Adipose tissue (tissue), 3 donors: ENCODE data around the gene GABRG3. TPM values are rescaled to one million over a fixed set of nuclear protein-coding genes. Genes with fewer than 3 reads are reported as not detected.
"Not testable (repeated sequence)": the region's sequence is repeated elsewhere in the genome, so short reads cannot be mapped to it uniquely, and the experiment has no call there.

Source experiments
- H3K27ac ChIP-seq: one replicate; pipeline ENCODE4 v1.5.1; 2013; ENCODE audit warnings: low read depth, low read length
- WGBS, 3 donors: extraction: QIAGEN DNeasy Blood & Tissue Kit; methylation state at CpG; one replicate each; pipeline ENCODE4 v1.1.7; 2013; 5-methylcytosine and 5-hydroxymethylcytosine counted together
- polyA plus RNA-seq, 3 donors: library from polyadenylated mRNA; stranded (reverse); fragments of 200-250 nt; gene quantifications; one replicate each; pipeline ENCODE4 v1.2.3, GENCODE V29; 2013
- donor health status: healthy with polysubstance abuse.
- donor health status: Bipolar disorder and iron deficiency.
- donor health status: healthy.

GABRG3 gene
- polyA plus RNA-seq, 3 donors = not detected

GRCh38 chr15:27124287-27124871 lies 153.4 kb downstream of the GABRG3 start:
- 46 to 63% (median 54%) methylated on average over 4 of the region's 4 CpGs for WGBS, 3 donors
- H3K27ac ChIP-seq = no peak overlapping the region

DNA sequence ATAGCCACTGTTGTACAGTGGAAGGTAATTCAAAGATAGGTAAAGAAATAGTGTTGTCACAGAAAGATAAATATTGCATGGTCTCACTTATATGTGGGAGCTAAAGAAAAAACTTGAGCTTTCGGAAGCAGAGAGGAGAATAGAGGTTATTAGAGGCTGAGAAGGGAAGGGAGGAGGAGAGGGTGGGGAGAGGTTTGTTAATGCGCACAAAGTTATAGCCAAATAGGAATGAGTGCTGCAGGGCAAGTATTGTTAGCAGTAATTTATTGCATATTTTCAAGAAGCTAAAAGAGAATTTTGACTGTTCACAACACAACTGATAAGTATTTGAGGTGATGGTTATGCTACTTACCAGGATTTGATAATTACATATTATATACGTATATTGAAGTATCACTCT lies 154.2 kb downstream of the GABRG3 start:
- WGBS, 3 donors = 77 to 82% (median 80%) methylated on average over 3 of the region's 3 CpGs
- H3K27ac ChIP-seq = no peak overlapping the region

GRCh38 chr15:27126449-27126848 lies 155.5 kb downstream of the GABRG3 start:
- WGBS, 3 donors = 90 to 95% (median 94%) methylated on average over 7 of the region's 7 CpGs

DNA sequence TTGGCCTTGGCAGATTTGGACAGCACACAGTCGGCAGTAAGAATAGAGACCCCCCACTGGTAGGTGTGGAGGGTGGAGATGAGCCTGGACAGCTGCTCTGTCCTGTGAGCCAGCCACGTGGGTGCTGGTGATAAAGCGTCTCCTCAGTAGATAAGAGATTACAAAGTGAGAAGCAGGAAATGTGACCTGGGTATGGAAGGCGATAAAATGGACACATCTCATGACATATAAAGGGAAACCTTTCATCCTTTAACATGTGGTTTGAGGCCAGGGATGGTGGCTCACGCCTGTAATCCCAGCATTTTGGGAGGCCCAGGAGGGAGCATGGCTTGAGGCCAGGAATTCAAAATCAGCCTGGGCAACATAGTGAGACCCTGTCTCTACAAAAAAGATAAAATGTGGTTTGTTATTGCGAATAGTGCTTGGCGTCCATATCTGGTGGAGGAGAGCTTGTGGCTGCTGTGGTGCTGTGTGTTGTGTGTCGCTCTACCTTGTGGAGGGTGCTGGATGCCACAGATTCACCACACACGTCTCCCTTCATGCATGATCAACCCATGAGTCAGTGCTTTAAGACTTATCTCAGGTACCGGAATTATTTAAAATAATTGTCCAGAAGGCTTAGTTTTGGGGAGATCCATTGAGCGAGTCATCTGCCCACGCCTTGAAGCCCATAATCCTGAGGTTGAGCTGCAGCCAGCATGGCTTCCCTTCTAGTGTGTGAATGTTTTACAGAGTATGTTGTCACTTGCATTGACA lies 157.0 kb downstream of the GABRG3 start:
- H3K27ac ChIP-seq = no peak overlapping the region
- WGBS, 3 donors = 69 to 76% (median 70%) methylated on average over 12 of the region's 12 CpGs

More at GRCh38 chr15:27126449-27126848, 155.5 kb downstream of the GABRG3 start:
- H3K27ac ChIP-seq = no peak overlapping the region

- H3K27ac ChIP-seq = no peak overlapping the region
- 20 to 56% (median 54%) methylated on average over 2 of the region's 2 CpGs for WGBS, 3 donors
Observed at GRCh38 chr15:27133249-27133648, 162.3 kb downstream of the GABRG3 start.

DNA sequence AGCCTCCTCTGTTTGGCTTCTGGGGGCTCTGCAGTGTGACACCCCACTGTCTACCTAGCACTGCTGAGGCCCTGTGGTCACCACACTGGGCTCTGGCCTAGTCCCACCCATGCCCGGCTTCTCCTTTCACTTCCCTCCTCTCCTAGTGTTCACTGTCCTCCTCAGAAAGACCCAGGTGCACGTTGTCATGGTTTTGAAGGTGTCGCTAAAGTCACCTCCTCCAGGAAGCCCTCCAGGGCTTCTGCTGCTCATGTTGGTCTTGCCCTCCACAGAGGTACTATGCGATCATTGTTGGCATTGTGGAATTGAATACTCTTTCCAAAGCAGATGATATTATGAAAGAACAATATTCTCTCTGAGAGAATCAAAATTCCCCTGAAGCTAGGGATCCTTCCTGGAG lies 163.5 kb downstream of the GABRG3 start:
- 82 to 87% (median 85%) methylated on average over 4 of the region's 4 CpGs for WGBS, 3 donors

DNA sequence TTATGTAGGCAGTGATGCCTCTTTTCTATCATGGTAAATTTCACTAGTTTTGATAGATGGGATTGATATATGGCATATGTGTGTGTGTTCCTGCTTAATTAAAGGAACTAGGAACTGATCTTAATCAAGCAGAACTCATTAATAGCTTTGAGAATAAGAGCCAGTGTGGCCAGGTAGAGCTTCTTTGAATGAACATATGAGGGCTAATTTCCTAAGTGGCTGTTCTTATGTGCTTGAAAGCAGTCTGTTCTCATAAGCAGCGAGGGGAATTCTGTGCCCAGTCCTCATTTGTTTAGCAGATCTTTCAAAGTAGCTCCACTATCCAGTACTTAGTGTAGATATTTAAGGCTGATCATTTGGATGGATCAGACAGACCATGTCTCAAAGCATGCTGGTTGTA lies 164.2 kb downstream of the GABRG3 start:
- WGBS, 3 donors = 63 to 70% (median 67%) methylated on average over 1 of the region's 1 CpG
- H3K27ac ChIP-seq = no peak overlapping the region

More for the DNA sequence above, 163.5 kb downstream of the GABRG3 start:
- no peak overlapping the region for H3K27ac ChIP-seq

DNA sequence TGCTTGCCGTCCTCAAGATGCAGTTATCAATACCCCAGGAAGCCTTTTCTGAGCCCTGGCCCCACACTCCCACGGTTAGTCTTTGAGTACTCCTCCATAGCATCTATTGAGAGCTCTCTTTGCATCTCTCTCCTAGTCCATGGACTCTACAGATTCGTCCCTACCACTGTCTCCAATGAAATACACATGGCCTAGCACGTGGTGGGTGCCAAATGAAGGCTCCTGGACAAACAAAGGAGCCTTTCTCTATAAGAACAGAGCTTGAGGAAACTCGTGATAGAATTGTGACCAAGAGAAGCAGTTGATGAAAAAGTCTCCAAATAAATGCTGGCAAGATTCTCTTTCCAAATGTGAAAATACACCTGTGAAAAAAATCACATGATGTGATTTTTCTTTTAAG lies 166.1 kb downstream of the GABRG3 start:
- WGBS, 3 donors = 37 to 52% (median 51%) methylated on average over 5 of the region's 5 CpGs
- no peak overlapping the region for H3K27ac ChIP-seq

GRCh38 chr15:27165590-27165989 lies 194.6 kb downstream of the GABRG3 start:
- H3K27ac ChIP-seq = no peak overlapping the region
- WGBS, 3 donors = 76 to 92% (median 89%) methylated on average over 1 of the region's 1 CpG

DNA sequence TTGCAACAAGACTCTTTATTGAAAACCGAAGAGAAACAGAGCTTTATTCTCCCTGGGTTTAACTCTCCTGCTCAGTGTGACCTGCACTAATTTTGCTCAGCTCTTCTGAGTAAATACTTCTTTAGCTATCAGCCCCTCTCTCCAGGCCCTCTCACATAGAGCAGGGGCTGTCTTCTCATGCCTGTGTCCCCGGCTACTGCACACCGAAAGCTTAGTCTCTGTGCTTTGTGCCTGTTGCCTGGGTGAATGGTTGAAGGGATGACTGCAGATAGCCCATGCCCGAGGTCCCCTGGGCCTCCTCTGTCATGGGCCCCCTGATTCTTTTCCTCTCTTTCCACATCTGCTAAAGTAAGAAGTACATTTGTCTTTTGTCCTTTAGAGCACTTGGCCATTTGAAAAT lies 195.9 kb downstream of the GABRG3 start:
- no peak overlapping the region for H3K27ac ChIP-seq
- WGBS, 3 donors = 55 to 79% (median 61%) methylated on average over 4 of the region's 4 CpGs

DNA sequence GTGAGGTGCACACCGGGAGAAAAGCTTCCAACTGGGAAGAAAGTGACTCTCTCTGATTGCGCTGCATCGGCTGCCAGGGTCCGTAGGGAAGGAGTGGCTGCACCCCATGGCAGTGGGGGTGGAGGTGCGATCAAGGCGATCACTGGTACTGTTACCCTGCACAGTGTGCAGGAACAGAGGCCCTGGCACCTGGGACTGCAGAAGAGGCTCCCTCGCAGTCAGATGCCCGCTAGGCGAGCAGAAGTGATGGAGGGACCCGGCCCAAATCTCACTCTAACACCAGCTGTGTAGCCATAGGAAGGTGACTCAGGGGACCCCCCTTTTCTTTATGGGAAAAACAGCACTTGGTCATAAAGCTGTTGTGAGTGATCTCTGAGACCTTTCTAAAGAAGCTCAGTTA lies 196.8 kb downstream of the GABRG3 start:
- no peak overlapping the region for H3K27ac ChIP-seq
- 82 to 91% (median 83%) methylated on average over 10 of the region's 10 CpGs for WGBS, 3 donors

- no peak overlapping the region for H3K27ac ChIP-seq
- 83 to 90% (median 89%) methylated on average over 4 of the region's 4 CpGs for WGBS, 3 donors
Observed at GRCh38 chr15:27170851-27171250, 199.9 kb downstream of the GABRG3 start.

GRCh38 chr15:27172821-27173220 lies 201.8 kb downstream of the GABRG3 start:
- no peak overlapping the region for H3K27ac ChIP-seq
- WGBS, 3 donors = 53 to 69% (median 67%) methylated on average over 5 of the region's 5 CpGs

GRCh38 chr15:27175472-27176153 lies 204.6 kb downstream of the GABRG3 start:
- no peak overlapping the region for H3K27ac ChIP-seq
- WGBS, 3 donors = 67 to 81% (median 79%) methylated on average over 2 of the region's 2 CpGs

DNA sequence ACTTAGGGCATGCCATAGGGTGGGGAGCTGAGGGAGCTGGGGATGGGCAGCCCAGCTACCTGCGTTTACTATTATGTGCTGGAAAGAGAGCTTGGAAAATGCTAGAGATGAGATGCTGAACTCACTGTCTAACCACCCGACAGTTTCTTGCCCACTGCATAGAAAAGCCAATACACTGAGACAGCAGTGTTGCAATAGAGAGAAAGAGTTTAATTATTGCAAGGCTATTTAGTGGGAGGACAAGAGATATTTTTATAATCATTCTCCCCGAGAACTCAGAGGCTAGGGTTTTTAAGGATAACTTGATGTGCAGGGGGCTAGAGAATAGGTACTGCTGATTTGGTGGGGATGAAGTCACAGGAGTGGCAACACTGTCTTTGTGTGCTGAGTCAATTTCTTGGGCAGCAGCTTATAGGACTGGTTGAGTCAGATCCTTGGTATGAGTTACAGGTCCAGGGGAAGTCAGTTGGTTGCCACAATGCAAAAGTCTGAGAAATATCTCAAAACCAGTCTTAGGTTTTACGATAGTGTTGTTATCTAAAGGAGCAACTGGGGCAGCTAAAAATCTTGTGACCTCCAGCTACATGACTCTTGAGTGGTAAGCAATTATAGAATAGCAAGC lies 205.9 kb downstream of the GABRG3 start:
- 77 to 88% (median 85%) methylated on average over 4 of the region's 4 CpGs for WGBS, 3 donors
- H3K27ac ChIP-seq = no peak overlapping the region

- no peak overlapping the region for H3K27ac ChIP-seq
- WGBS, 3 donors = 58 to 85% (median 72%) methylated on average over 7 of the region's 7 CpGs
Observed at GRCh38 chr15:27179789-27180188, 208.8 kb downstream of the GABRG3 start.

GRCh38 chr15:27182561-27183110 lies 211.7 kb downstream of the GABRG3 start:
- no peak overlapping the region for H3K27ac ChIP-seq

GRCh38 chr15:27183201-27183600 lies 212.2 kb downstream of the GABRG3 start:
- no peak overlapping the region for H3K27ac ChIP-seq
- WGBS, 3 donors = 58 to 67% (median 59%) methylated on average over 4 of the region's 4 CpGs

More at GRCh38 chr15:27182561-27183110, 211.7 kb downstream of the GABRG3 start:
- 69 to 78% (median 71%) methylated on average over 13 of the region's 13 CpGs for WGBS, 3 donors

DNA sequence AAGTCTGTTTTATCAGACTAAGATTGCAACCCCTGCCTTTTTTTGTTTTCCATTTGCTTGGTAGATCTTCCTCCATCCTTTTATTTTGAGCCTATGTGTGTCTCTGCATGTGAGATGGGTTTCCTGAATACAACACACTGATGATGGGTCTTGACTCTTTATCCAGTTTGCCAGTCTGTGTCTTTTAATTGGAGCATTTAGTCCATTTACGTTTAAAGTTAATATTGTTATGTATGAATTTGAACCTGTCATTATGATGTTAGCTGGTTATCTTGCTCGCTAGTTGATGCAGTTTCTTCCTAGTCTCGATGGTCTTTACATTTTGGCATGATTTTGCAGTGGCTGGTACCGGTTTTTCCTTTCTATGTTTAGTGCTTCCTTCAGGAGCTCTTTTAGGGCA lies 220.5 kb downstream of the GABRG3 start:
- not testable (repeated sequence) for H3K27ac ChIP-seq
- 82 to 86% (median 83%) methylated on average over 4 of the region's 4 CpGs for WGBS, 3 donors
